Measurements from ENCODE around the gene NAALADL2. TPM values are rescaled to one million over a fixed set of nuclear protein-coding genes. Genes with fewer than 3 reads are reported as not detected.

The NAALADL2 gene
- total and polyA plus RNA-seq, 2 of the 13 experiments (the other 11 are each of a cell fraction or from before 2014, with no cell fraction given), result 0.08 TPM; not detected in 1

DNA sequence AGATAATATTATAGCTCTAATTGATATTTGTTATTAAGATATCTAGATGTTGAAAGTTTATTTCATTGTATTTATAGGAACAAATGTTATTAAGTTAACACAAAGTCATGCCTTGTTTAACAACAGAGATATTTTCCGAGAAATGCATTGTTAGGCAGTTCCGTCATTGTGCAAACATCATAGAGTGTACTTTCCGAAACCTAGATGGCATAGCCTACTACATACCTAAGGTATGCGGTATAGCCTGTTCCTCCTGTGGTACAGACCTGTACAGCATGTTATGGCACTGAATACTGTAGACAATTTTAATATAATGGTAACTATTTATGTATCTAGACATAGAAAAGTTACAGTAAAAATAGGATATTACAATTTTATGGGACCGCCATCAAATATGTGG, 114.3 kb downstream of the NAALADL2 start (continued):
- TF ChIP-seq, protein P1, sequence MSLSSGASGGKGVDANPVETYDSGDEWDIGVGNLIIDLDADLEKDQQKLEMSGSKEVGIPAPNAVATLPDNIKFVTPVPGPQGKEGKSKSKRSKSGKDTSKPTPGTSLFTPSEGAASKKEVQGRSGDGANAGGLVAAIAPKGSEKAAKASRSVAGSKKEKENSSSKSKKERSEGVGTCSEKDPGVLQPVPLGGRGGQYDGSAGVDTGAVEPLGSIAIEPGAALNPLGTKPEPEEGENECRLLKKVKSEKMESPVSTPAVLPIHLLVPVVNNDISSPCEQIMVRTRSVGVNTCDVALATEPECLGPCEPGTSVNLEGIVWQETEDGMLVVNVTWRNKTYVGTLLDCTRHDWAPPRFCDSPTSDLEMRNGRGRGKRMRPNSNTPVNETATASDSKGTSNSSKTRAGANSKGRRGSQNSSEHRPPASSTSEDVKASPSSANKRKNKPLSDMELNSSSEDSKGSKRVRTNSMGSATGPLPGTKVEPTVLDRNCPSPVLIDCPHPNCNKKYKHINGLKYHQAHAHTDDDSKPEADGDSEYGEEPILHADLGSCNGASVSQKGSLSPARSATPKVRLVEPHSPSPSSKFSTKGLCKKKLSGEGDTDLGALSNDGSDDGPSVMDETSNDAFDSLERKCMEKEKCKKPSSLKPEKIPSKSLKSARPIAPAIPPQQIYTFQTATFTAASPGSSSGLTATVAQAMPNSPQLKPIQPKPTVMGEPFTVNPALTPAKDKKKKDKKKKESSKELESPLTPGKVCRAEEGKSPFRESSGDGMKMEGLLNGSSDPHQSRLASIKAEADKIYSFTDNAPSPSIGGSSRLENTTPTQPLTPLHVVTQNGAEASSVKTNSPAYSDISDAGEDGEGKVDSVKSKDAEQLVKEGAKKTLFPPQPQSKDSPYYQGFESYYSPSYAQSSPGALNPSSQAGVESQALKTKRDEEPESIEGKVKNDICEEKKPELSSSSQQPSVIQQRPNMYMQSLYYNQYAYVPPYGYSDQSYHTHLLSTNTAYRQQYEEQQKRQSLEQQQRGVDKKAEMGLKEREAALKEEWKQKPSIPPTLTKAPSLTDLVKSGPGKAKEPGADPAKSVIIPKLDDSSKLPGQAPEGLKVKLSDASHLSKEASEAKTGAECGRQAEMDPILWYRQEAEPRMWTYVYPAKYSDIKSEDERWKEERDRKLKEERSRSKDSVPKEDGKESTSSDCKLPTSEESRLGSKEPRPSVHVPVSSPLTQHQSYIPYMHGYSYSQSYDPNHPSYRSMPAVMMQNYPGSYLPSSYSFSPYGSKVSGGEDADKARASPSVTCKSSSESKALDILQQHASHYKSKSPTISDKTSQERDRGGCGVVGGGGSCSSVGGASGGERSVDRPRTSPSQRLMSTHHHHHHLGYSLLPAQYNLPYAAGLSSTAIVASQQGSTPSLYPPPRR (CRISPR knock-in tag; IDR thresholded peaks at IDR 0.05; ENCODE audit: borderline replicate concordance), result no peak

DNA sequence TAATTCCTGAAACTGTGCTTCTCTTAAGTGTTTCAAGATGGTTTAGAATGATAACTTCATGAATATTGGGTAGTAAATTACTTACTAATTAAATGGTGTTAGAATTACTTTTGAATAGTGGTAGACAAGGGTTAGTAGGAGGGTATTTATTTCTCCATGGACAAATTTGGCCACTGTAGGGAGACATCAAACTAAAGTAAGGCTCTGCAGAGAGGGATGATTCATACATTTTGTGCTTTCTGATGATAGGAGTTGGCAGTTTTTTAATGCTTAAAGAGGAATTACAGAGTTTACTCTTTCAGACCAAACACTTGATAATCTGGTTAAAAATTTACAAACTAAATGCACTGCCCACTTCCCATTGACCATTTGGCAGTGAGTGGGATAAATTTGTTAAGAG, 127.6 kb downstream of the NAALADL2 start:
- Histone ChIP-seq H3K36me3 (replicated peaks in 1 of 2; ENCODE audit: control insufficient read depth in 1 of 2, insufficient read depth in 2 of 2, low read length in 2 of 2) (no peaks in the 10 kb centered on the region), H3K4me1 (ENCODE audit: insufficient read depth, low read length) (no peaks in the 10 kb centered on the region), H3K4me2 (ENCODE audit: low read depth, low read length) (no peak overlapping the region), H3K79me2 (ENCODE audit: insufficient read depth, low read length) (no peaks in the 10 kb centered on the region), H3K9me3 (ENCODE audit: low read length) (no peaks in the 10 kb centered on the region), H3K27me3 (ENCODE audit: control insufficient read depth in 1 of 2, insufficient read depth in 2 of 2, low read length in 2 of 2) (no peaks in the 10 kb centered on the region), H4K20me1 (ENCODE audit: insufficient read depth, low read length) (no peaks in the 10 kb centered on the region), H3K27ac (ENCODE audit: extremely low read length, insufficient read depth, low read length) (no peak overlapping the region), H3K9ac (ENCODE audit: insufficient read depth, low read depth, low read length) (no peak overlapping the region), H2AFZ (ENCODE audit: low read length) (no peak overlapping the region), H3K4me3 (replicated peaks in 1 of 3; ENCODE audit: insufficient read depth in 1 of 3, low read depth in 2 of 3, low read length in 3 of 3) (no peak overlapping the region)
- DNase-seq (ENCODE audit: low spot score) (no peak), FAIRE-seq (no peak), ATAC-seq (no peak)
- BruUV-seq (replicated peaks), result no TSS peak
- intact Hi-C loops (cut with micrococcal nuclease; ENCODE audit: unreplicated experiment) (no loop called here), in situ Hi-C loops (cut with HindIII; ENCODE audit: extremely low pct_ligation_motif_present, low pct_unique_long_range_greater_than_20kb) (no loop called here)
- ChIA-PET POLR2A (no interaction called here), CTCF (ENCODE audit: low intra/inter-chr PET ratio, low total read pairs) (no interaction called here)
- TF ChIP-seq, protein P2, sequence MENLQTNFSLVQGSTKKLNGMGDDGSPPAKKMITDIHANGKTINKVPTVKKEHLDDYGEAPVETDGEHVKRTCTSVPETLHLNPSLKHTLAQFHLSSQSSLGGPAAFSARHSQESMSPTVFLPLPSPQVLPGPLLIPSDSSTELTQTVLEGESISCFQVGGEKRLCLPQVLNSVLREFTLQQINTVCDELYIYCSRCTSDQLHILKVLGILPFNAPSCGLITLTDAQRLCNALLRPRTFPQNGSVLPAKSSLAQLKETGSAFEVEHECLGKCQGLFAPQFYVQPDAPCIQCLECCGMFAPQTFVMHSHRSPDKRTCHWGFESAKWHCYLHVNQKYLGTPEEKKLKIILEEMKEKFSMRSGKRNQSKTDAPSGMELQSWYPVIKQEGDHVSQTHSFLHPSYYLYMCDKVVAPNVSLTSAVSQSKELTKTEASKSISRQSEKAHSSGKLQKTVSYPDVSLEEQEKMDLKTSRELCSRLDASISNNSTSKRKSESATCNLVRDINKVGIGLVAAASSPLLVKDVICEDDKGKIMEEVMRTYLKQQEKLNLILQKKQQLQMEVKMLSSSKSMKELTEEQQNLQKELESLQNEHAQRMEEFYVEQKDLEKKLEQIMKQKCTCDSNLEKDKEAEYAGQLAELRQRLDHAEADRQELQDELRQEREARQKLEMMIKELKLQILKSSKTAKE (CRISPR knock-in tag; IDR thresholded peaks at IDR 0.05; ENCODE audit: borderline replicate concordance), result no peak
- TF ChIP-seq, protein P3, sequence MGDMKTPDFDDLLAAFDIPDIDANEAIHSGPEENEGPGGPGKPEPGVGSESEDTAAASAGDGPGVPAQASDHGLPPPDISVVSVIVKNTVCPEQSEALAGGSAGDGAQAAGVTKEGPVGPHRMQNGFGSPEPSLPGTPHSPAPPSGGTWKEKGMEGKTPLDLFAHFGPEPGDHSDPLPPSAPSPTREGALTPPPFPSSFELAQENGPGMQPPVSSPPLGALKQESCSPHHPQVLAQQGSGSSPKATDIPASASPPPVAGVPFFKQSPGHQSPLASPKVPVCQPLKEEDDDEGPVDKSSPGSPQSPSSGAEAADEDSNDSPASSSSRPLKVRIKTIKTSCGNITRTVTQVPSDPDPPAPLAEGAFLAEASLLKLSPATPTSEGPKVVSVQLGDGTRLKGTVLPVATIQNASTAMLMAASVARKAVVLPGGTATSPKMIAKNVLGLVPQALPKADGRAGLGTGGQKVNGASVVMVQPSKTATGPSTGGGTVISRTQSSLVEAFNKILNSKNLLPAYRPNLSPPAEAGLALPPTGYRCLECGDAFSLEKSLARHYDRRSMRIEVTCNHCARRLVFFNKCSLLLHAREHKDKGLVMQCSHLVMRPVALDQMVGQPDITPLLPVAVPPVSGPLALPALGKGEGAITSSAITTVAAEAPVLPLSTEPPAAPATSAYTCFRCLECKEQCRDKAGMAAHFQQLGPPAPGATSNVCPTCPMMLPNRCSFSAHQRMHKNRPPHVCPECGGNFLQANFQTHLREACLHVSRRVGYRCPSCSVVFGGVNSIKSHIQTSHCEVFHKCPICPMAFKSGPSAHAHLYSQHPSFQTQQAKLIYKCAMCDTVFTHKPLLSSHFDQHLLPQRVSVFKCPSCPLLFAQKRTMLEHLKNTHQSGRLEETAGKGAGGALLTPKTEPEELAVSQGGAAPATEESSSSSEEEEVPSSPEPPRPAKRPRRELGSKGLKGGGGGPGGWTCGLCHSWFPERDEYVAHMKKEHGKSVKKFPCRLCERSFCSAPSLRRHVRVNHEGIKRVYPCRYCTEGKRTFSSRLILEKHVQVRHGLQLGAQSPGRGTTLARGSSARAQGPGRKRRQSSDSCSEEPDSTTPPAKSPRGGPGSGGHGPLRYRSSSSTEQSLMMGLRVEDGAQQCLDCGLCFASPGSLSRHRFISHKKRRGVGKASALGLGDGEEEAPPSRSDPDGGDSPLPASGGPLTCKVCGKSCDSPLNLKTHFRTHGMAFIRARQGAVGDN (CRISPR knock-in tag; IDR thresholded peaks at IDR 0.05), result no peak
- TF ChIP-seq GFI1 (CRISPR knock-in tag; IDR thresholded peaks at IDR 0.05; ENCODE audit: borderline replicate concordance) (no peak), ZBTB7A (CRISPR knock-in tag; IDR thresholded peaks at IDR 0.05) (no peak), ZIK1 (CRISPR knock-in tag; IDR thresholded peaks at IDR 0.05; ENCODE audit: borderline replicate concordance, low read depth) (no peak), TP53 (CRISPR knock-in tag; conservative IDR thresholded peaks at IDR 0.05) (no peak), MAZ (IDR thresholded peaks at IDR 0.05; ENCODE audit: borderline replicate concordance, low read depth, low read length) (no peak), MAZ (CRISPR knock-in tag; IDR thresholded peaks at IDR 0.05; ENCODE audit: low read depth) (no peak), FOXJ3 (CRISPR knock-in tag; IDR thresholded peaks at IDR 0.05; ENCODE audit: borderline replicate concordance) (no peak)
- TF ChIP-seq, protein P4, sequence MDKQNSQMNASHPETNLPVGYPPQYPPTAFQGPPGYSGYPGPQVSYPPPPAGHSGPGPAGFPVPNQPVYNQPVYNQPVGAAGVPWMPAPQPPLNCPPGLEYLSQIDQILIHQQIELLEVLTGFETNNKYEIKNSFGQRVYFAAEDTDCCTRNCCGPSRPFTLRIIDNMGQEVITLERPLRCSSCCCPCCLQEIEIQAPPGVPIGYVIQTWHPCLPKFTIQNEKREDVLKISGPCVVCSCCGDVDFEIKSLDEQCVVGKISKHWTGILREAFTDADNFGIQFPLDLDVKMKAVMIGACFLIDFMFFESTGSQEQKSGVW (CRISPR knock-in tag; IDR thresholded peaks at IDR 0.05; ENCODE audit: borderline replicate concordance), result no peak
